ENCODE results near the gene POLR3C.
"Not testable (repeated sequence)": the region's sequence is repeated elsewhere in the genome, so short reads cannot be mapped to it uniquely, and the experiment has no call there.

POLR3C gene

GRCh38 chr1:145822779-145823331 is 1.1 kb upstream of the POLR3C start:
- not testable (repeated sequence) for DNase-seq

GRCh38 chr1:145824499-145824842 is 471 bp downstream of the POLR3C start:
- no peak for DNase-seq

GRCh38 chr1:145826030-145826429 is 2.0 kb downstream of the POLR3C start:
- peak in 1 of 2 experiments; percentile 8 for DNase-seq

GRCh38 chr1:145827966-145828365 is 4.0 kb downstream of the POLR3C start:
- no peak for DNase-seq

- DNase-seq: no peak
These were observed 4.5 kb downstream of the POLR3C start for GRCh38 chr1:145828367-145829026.

GRCh38 chr1:145830810-145831209 is 6.8 kb downstream of the POLR3C start:
- not testable (repeated sequence) for DNase-seq

DNA sequence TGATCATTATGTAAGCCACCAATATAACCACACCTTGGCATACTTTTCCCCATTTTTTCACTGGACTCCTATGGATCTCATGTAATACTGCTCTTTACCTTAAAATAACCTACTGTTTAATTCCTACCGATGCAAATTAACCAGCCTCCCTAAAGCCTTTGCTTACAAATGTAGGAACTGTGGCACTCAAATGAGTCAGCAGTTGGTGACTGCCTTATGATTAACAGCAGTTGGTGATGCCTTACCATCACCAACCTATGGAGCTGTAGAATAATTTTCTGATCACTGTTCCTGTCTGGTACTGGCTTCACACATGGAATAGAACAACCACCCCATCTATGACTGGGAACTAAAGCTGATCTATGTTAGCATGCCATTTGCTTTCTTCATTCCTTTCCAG is 13.7 kb downstream of the POLR3C start:
- DNase-seq: no peak

DNA sequence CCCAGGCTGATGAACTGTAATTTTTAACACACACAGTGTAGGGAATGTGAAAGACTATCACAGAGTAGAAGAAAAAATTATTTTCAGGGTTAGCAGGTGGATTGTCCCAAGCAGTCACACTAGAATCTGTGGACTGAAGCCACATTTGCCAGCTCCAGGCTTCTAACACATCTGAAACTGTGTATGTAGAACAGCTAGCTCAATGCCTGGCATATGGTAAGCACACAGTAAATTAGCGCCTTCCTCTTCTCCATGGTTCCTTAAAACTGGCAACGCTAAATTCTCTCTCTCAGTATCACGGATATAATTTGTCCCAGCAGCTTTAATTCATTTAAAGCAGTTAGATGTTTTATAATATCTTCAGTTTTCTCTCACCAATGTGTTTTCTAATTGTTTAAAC is 19.0 kb downstream of the POLR3C start:
- no peak for DNase-seq

GRCh38 chr1:145845144-145845513 is 21.1 kb downstream of the POLR3C start:
- peak; percentile 63 to 75 for DNase-seq

- DNase-seq: peak; percentile 71 to 74
These were observed 21.6 kb downstream of the POLR3C start, which contains the start of gene NUDT17 for GRCh38 chr1:145845514-145846161. Gene NUDT17 (plus strand): TSS chr1:145845630. CDS start chr1:145845641, 11 bp downstream.

DNA sequence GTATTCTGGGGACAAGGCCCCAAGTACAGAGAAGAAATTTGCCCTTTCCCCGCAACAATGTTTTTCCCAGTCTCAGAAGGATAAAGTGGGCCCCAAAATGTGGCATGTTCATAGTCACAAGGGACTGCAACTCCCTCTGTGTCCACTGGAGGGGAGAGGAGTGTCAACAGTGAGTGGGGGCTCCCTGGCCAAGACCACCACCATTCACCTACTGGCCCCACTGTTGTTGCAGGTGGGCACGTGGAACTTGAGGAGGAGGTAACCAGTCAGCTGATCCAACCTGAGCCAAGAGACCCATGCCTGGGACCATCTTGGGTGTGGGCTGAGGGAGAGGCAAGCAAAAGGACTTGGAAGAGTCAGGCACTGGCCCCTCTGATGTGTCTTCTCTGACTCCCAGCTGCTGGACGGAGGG is 22.2 kb downstream of the POLR3C start:
- peak; percentile 29 to 37 for DNase-seq

GRCh38 chr1:145847827-145848226 is 23.8 kb downstream of the POLR3C start:
- DNase-seq: no peak

DNA sequence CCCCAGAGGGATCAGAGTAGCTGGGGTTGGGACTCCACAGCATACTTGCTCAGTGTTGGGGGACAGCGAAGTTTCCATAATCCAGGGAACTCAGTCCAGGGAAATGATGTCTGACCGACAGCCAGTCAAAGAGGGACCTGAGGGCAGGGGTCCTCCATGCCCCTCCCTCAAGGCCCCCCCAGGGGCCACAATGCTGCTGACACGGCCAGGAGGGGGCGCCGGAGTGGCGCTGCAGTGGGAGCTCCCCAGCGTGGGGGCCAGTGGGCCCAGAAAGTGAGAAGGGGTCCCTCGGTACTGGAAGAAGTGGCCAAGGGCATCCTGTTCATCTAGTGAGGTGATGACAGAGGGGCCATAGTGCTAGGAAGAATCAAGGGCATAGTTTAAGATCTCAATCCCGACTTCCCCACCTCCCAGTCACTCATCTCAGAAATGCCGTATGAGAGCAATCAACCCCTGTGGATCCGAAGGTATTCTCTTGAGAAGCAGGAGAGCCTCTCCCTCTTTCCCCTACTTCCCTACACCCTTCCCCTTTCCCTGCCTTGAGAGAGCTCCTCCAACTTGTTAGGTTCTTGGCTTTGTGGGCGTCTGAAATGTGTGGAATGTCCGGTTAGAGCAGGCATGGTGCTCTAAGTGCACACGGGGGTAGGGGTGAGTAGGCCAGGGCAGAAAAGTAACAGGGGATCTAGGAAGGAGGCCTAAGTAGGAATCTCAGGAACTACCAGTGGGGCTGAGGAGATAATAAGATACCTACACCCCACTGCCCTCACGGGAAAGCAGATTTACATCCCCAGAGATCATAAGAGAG is 25.6 kb downstream of the POLR3C start:
- DNase-seq: no peak

DNA sequence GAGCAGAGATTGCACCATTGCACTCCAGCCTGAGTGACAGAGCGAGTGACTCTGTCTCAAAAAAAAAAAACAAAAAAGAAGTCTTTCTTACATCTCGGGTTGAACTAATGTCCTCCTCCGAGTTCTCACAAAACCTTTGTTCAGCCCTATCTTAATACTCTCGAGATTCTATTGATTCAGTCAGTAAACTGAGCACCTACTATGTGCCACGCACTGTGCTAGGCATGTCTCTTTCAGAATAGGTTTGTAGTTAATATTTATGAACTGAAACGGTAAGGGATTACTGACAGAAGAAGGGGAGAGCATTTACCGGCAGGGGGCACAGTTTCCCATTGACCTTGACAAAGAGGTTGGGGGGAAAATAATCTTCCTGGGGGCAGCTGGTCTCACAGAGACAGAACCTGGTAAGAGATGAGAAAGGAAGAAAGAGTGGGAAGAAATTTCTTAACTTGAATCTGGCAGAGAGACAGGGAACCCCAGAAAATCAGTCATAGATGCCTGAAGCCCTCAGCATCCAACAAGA is 31.5 kb downstream of the POLR3C start:
- DNase-seq: peak; percentile 55 to 56

- DNase-seq: no peak
These were observed 33.2 kb downstream of the POLR3C start for GRCh38 chr1:145857170-145857569.

- peak; percentile 73 to 74 for DNase-seq
These were observed 34.4 kb downstream of the POLR3C start for GRCh38 chr1:145858238-145858900.

- DNase-seq: peak; percentile 86 to 89
These were observed 35.0 kb downstream of the POLR3C start, which contains the start of gene PIAS3 for GRCh38 chr1:145858901-145859490. Gene PIAS3 (minus strand): TSS chr1:145859081. CDS start chr1:145858990, 91 bp downstream.

- peak; percentile 75 to 80 for DNase-seq
These were observed 35.6 kb downstream of the POLR3C start for GRCh38 chr1:145859491-145860023.

DNA sequence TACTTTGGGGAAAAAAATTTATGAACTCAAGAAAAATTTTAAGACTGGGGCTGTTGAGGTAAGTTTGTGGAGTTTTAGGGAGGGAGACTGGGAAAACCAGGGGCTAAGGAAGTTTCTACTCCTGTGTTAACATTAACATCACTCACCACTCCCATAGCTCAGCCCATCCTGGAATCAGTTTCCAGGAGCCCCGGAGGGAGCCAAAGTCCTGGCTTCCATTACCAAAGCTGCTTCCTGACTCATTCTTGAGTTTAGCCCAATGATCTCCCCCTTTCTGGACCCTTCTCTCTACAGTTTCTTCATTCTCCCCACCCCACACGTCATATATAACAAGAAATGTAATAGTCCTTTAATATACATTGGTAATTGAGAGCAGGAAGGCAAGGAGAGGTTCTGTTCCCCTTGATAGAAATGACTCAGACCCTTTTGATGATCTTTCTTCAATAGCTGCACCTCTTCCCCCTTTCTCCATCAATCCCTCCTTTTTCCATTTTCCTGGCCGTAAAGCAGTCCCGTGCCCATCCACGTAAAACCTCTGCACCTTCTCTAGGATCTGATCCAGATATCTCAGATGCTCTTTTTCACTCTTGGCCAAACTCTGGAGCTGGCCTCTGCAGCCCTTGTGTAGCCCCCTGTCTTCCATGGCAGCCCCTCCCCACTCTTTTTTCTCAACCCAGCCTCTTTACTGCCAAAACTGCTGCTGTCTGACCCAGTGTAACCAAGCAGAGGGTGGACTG is 39.5 kb downstream of the POLR3C start:
- DNase-seq: no peak

DNA sequence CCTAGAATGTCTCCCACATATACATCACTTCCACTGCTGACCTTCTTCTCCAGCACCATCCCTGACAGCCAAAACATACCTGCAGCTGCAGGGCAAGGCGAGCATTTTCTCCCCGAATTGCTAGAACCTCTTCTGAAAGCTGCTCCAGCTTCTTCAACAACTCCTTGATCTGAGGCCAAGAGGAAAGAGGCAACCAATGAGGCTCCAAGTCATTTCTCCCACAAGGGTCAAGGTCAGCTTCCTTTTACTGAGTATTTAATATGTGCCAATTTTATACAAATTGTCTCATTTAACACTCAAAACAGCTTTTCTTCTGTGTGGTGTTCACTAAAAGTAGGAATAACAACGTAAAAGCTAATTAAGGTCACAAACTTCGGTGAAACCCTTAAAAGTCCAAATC is 44.2 kb downstream of the POLR3C start:
- DNase-seq: no peak

Data from Kasumi-1 (cell line).